Measurements from ENCODE around the gene OTUD3.
"Not testable (repeated sequence)": the region's sequence is repeated elsewhere in the genome, so short reads cannot be mapped to it uniquely, and the experiment has no call there.

Gene OTUD3

GRCh38 chr1:19923137-19923952 lies 41.1 kb downstream of the OTUD3 start, which contains the start of gene PLA2G2E:
Gene PLA2G2E (minus strand): TSS chr1:19923617. CDS start chr1:19923559, 58 bp downstream.
- H3K36me3 ChIP-seq (ENCODE audit: control insufficient read depth, insufficient read depth, low read length), result no peaks in the 10 kb centered on the region
- no peaks in the 10 kb centered on the region for H3K9me3 ChIP-seq (ENCODE audit: control insufficient read depth, low read length)
- H3K4me3 ChIP-seq (ENCODE audit: low read length), result no peak within 1 kb of the TSS
- H3K27me3 ChIP-seq (ENCODE audit: control insufficient read depth, insufficient read depth, low read length), result peaks cover 7% of the 10 kb centered on the region
- H3K4me1 ChIP-seq (ENCODE audit: control insufficient read depth, insufficient read depth, low read length), result peaks cover 16% of the 10 kb centered on the region
- no peak within 1 kb of the TSS for H3K9ac ChIP-seq (ENCODE audit: low read length)

GRCh38 chr1:19923953-19924346 lies 41.8 kb downstream of the OTUD3 start:
- H3K27me3 ChIP-seq (ENCODE audit: control insufficient read depth, insufficient read depth, low read length), result peaks cover 7% of the 10 kb centered on the region
- H3K36me3 ChIP-seq (ENCODE audit: control insufficient read depth, insufficient read depth, low read length), result no peaks in the 10 kb centered on the region
- no peak overlapping the region for H3K9ac ChIP-seq (ENCODE audit: low read length)
- H3K4me1 ChIP-seq (ENCODE audit: control insufficient read depth, insufficient read depth, low read length), result peaks cover 16% of the 10 kb centered on the region
- H3K9me3 ChIP-seq (ENCODE audit: control insufficient read depth, low read length), result no peaks in the 10 kb centered on the region
- no peak overlapping the region for H3K4me3 ChIP-seq (ENCODE audit: low read length)

- Histone ChIP-seq H3K9ac (ENCODE audit: low read length) (no peak overlapping the region), H3K9me3 (ENCODE audit: control insufficient read depth, low read length) (no peaks in the 10 kb centered on the region), H3K4me3 (ENCODE audit: low read length) (no peak overlapping the region), H3K4me1 (ENCODE audit: control insufficient read depth, insufficient read depth, low read length) (peaks cover 16% of the 10 kb centered on the region), H3K36me3 (ENCODE audit: control insufficient read depth, insufficient read depth, low read length) (no peaks in the 10 kb centered on the region), H3K27me3 (ENCODE audit: control insufficient read depth, insufficient read depth, low read length) (peaks cover 7% of the 10 kb centered on the region)
Observed at GRCh38 chr1:19925342-19926070, 43.3 kb downstream of the OTUD3 start.

- Histone ChIP-seq H3K27me3 (ENCODE audit: control insufficient read depth, insufficient read depth, low read length) (peaks cover 5% of the 10 kb centered on the region), H3K9me3 (ENCODE audit: control insufficient read depth, low read length) (no peaks in the 10 kb centered on the region), H3K9ac (ENCODE audit: low read length) (no peak overlapping the region), H3K4me3 (ENCODE audit: low read length) (no peak overlapping the region), H3K36me3 (ENCODE audit: control insufficient read depth, insufficient read depth, low read length) (no peaks in the 10 kb centered on the region), H3K4me1 (ENCODE audit: control insufficient read depth, insufficient read depth, low read length) (peaks cover 9% of the 10 kb centered on the region)
Observed at GRCh38 chr1:19926296-19927129, 44.3 kb downstream of the OTUD3 start.

- not testable (repeated sequence) for H3K4me3 ChIP-seq (ENCODE audit: low read length); H3K36me3 ChIP-seq (ENCODE audit: control insufficient read depth, insufficient read depth, low read length); H3K9ac ChIP-seq (ENCODE audit: low read length); H3K9me3 ChIP-seq (ENCODE audit: control insufficient read depth, low read length); H3K27me3 ChIP-seq (ENCODE audit: control insufficient read depth, insufficient read depth, low read length); H3K4me1 ChIP-seq (ENCODE audit: control insufficient read depth, insufficient read depth, low read length)
Observed at GRCh38 chr1:19927130-19927421, 44.9 kb downstream of the OTUD3 start.

- H3K9ac ChIP-seq (ENCODE audit: low read length), result no peak overlapping the region
- H3K4me1 ChIP-seq (ENCODE audit: control insufficient read depth, insufficient read depth, low read length), result no peaks in the 10 kb centered on the region
- H3K36me3 ChIP-seq (ENCODE audit: control insufficient read depth, insufficient read depth, low read length), result no peaks in the 10 kb centered on the region
- no peak overlapping the region for H3K4me3 ChIP-seq (ENCODE audit: low read length)
- no peaks in the 10 kb centered on the region for H3K27me3 ChIP-seq (ENCODE audit: control insufficient read depth, insufficient read depth, low read length)
- no peaks in the 10 kb centered on the region for H3K9me3 ChIP-seq (ENCODE audit: control insufficient read depth, low read length)
Observed at GRCh38 chr1:19932866-19933265, 50.7 kb downstream of the OTUD3 start.

- no peaks in the 10 kb centered on the region for H3K9me3 ChIP-seq (ENCODE audit: control insufficient read depth, low read length)
- H3K9ac ChIP-seq (ENCODE audit: low read length), result no peak overlapping the region
- no peaks in the 10 kb centered on the region for H3K4me1 ChIP-seq (ENCODE audit: control insufficient read depth, insufficient read depth, low read length)
- no peaks in the 10 kb centered on the region for H3K36me3 ChIP-seq (ENCODE audit: control insufficient read depth, insufficient read depth, low read length)
- H3K27me3 ChIP-seq (ENCODE audit: control insufficient read depth, insufficient read depth, low read length), result no peaks in the 10 kb centered on the region
- H3K4me3 ChIP-seq (ENCODE audit: low read length), result no peak overlapping the region
Observed at GRCh38 chr1:19934336-19934735, 52.1 kb downstream of the OTUD3 start.

- H3K36me3 ChIP-seq (ENCODE audit: control insufficient read depth, insufficient read depth, low read length), result no peaks in the 10 kb centered on the region
- no peaks in the 10 kb centered on the region for H3K27me3 ChIP-seq (ENCODE audit: control insufficient read depth, insufficient read depth, low read length)
- no peak overlapping the region for H3K9ac ChIP-seq (ENCODE audit: low read length)
- H3K4me1 ChIP-seq (ENCODE audit: control insufficient read depth, insufficient read depth, low read length), result no peaks in the 10 kb centered on the region
- no peak overlapping the region for H3K4me3 ChIP-seq (ENCODE audit: low read length)
- H3K9me3 ChIP-seq (ENCODE audit: control insufficient read depth, low read length), result no peaks in the 10 kb centered on the region
Observed at GRCh38 chr1:19936061-19936750, 54.0 kb downstream of the OTUD3 start.

- Histone ChIP-seq H3K9me3 (ENCODE audit: control insufficient read depth, low read length) (no peaks in the 10 kb centered on the region), H3K4me3 (ENCODE audit: low read length) (no peak overlapping the region), H3K9ac (ENCODE audit: low read length) (no peak overlapping the region), H3K36me3 (ENCODE audit: control insufficient read depth, insufficient read depth, low read length) (no peaks in the 10 kb centered on the region), H3K27me3 (ENCODE audit: control insufficient read depth, insufficient read depth, low read length) (no peaks in the 10 kb centered on the region), H3K4me1 (ENCODE audit: control insufficient read depth, insufficient read depth, low read length) (no peaks in the 10 kb centered on the region)
Observed at GRCh38 chr1:19938472-19938871, 56.3 kb downstream of the OTUD3 start.

- Histone ChIP-seq H3K9ac (ENCODE audit: low read length) (no peak overlapping the region), H3K4me3 (ENCODE audit: low read length) (no peak overlapping the region), H3K27me3 (ENCODE audit: control insufficient read depth, insufficient read depth, low read length) (no peaks in the 10 kb centered on the region), H3K4me1 (ENCODE audit: control insufficient read depth, insufficient read depth, low read length) (no peaks in the 10 kb centered on the region), H3K36me3 (ENCODE audit: control insufficient read depth, insufficient read depth, low read length) (no peaks in the 10 kb centered on the region), H3K9me3 (ENCODE audit: control insufficient read depth, low read length) (no peaks in the 10 kb centered on the region)
Observed at GRCh38 chr1:19940486-19941205, 58.5 kb downstream of the OTUD3 start.

- Histone ChIP-seq H3K27me3 (ENCODE audit: control insufficient read depth, insufficient read depth, low read length) (no peaks in the 10 kb centered on the region), H3K4me1 (ENCODE audit: control insufficient read depth, insufficient read depth, low read length) (peaks cover under 1% of the 10 kb centered on the region), H3K9me3 (ENCODE audit: control insufficient read depth, low read length) (no peaks in the 10 kb centered on the region), H3K9ac (ENCODE audit: low read length) (no peak overlapping the region), H3K36me3 (ENCODE audit: control insufficient read depth, insufficient read depth, low read length) (no peaks in the 10 kb centered on the region), H3K4me3 (ENCODE audit: low read length) (no peak overlapping the region)
Observed at GRCh38 chr1:19941206-19941568, 59.0 kb downstream of the OTUD3 start.
